K562 (cell line): Measurements from ENCODE around the gene CMTM5. TPM values are rescaled to one million over a fixed set of nuclear protein-coding genes. Genes with fewer than 3 reads are reported as not detected.

Experiments used
- ATAC-seq: fragments of 200-7000 bp; cut with Tn5 transposase; 3 replicates; pipeline ENCODE4 v1.9.1; 2020; ENCODE audit warnings: moderate library complexity
- BruUV-seq: library from RNA; stranded (reverse); fragments of 400-500 nt; replicated peaks from 2 replicates; lab custom pipeline; 2021; lab: Mats Ljungman, UMichigan
- CTCF ChIA-PET: fragments of 300-600 bp; formaldehyde crosslinking; extraction: SDS; loops from one replicate; lab custom pipeline; 2021; ENCODE audit warnings: low intra/inter-chr PET ratio; lab: Yijun Ruan, JAX
- POLR2A ChIA-PET: fragments of 300-600, 350-650 bp; sonication (Branson Sonifier 250); formaldehyde crosslinking; extraction: SDS; loops from one replicate; lab custom pipeline; 2021; ENCODE audit warnings: antibody characterized with exemption, inconsistent platforms; lab: Yijun Ruan, JAX
- DNase-seq, 4 experiments: peaks; one replicate each; pipeline versions ENCODE4 v3.0.0 to v3.0.0-alpha.2; 2011 to 2018; ENCODE audit warnings: low spot score in 3 of 4, mixed read lengths in 3 of 4; ENCODE audit errors: extremely low read depth in 1 of 4
- FAIRE-seq: peaks from 2 replicates; lab custom pipeline; 2011; peaks lifted over from hg19 to GRCh38; lab: Jason Lieb, UNC
- H2AFZ ChIP-seq: 2 replicates; pipeline ENCODE4 v1.6.0; 2011; ENCODE audit warnings: low read depth, low read length, control low read depth, inconsistent platforms
- H3K27ac ChIP-seq: fragments of 200-600 bp; 3 replicates; pipeline ENCODE4 v1.8.0; 2011; ENCODE audit warnings: low read depth, mild to moderate bottlenecking, control low read depth, inconsistent platforms, low read length, moderate library complexity, mixed read lengths; ENCODE audit errors: extremely low read depth
- H3K27me3 ChIP-seq, 2 experiments: fragments of 300-600 bp in 1 of 2; 2 replicates in 1 of 2; 3 replicates in 1 of 2; pipeline versions ENCODE4 v1.6.0 to v1.8.0; 2011; ENCODE audit warnings: inconsistent platforms in 2 of 2, low read length in 2 of 2, mild to moderate bottlenecking in 1 of 2, mixed read lengths in 1 of 2, moderate library complexity in 1 of 2; ENCODE audit not compliant: control insufficient read depth in 2 of 2, insufficient read depth in 2 of 2
- H3K36me3 ChIP-seq: fragments of 300-600 bp; 3 replicates; pipeline ENCODE4 v1.8.0; 2011; ENCODE audit warnings: mild to moderate bottlenecking, low read length, inconsistent platforms; ENCODE audit not compliant: control insufficient read depth, insufficient read depth
- H3K4me1 ChIP-seq, 2 experiments: fragments of 200-600 bp in 1 of 2; replicated peaks in 1 of 2; 2 replicates in 1 of 2; 3 replicates in 1 of 2; pipeline versions ENCODE4 v1.5.1 to v1.8.0; 2011; ENCODE audit warnings: inconsistent platforms in 2 of 2, low read length in 2 of 2, mild to moderate bottlenecking in 1 of 2, mixed read lengths in 1 of 2, moderate library complexity in 1 of 2; ENCODE audit not compliant: control insufficient read depth in 2 of 2, insufficient read depth in 2 of 2
- H3K4me2 ChIP-seq: 2 replicates; pipeline ENCODE4 v1.6.1; 2011; ENCODE audit warnings: low read length, control low read depth, inconsistent platforms, mixed read lengths; ENCODE audit not compliant: insufficient read depth
- H3K4me3 ChIP-seq: fragments of 200-600 bp; sonication (generic), shearing (Covaris generic); 2 replicates; pipeline ENCODE4 v1.5.1; 2016; ENCODE audit warnings: control low read depth, inconsistent platforms
- H3K79me2 ChIP-seq: fragments of 200-600 bp; 3 replicates; pipeline ENCODE4 v1.8.0; 2011; ENCODE audit warnings: low read length, inconsistent platforms; ENCODE audit not compliant: control insufficient read depth, insufficient read depth
- H3K9ac ChIP-seq, 2 experiments: 2 replicates each; pipeline versions ENCODE4 v1.6.0 to v1.6.1; 2011; ENCODE audit warnings: low read depth in 2 of 2, low read length in 2 of 2, control low read depth in 1 of 2, inconsistent platforms in 1 of 2, mild to moderate bottlenecking in 1 of 2, mixed read lengths in 1 of 2; ENCODE audit not compliant: insufficient read depth in 1 of 2
- H3K9me1 ChIP-seq: one replicate; pipeline ENCODE4 v1.6.0; 2011; ENCODE audit warnings: inconsistent platforms, mild to moderate bottlenecking, low read length, moderate library complexity; ENCODE audit not compliant: control insufficient read depth, insufficient read depth
- H3K9me3 ChIP-seq: replicated peaks from 2 replicates; pipeline ENCODE4 v1.5.1; 2011; ENCODE audit warnings: low read depth, low read length, inconsistent platforms; ENCODE audit not compliant: control insufficient read depth, insufficient read depth
- H4K20me1 ChIP-seq: replicated peaks from 2 replicates; pipeline ENCODE4 v1.6.1; 2011; ENCODE audit warnings: low read length, inconsistent platforms, mixed read lengths; ENCODE audit not compliant: control insufficient read depth, insufficient read depth
- DIDO1 ChIP-seq: fragments of 450-650 bp; IDR thresholded peaks from 2 replicates; pipeline ENCODE4 v1.6.1; 2016; ENCODE audit warnings: low read depth, missing biosample characterization, missing genetic modification characterization
- ETV5 ChIP-seq: sonication (generic); formaldehyde crosslinking; IDR thresholded peaks from 2 replicates; pipeline ENCODE4 v1.4.0; 2020; ENCODE audit warnings: low read depth, mild to moderate bottlenecking, missing genetic modification reagents
- HNRNPLL ChIP-seq: fragments of 200-400 bp; formaldehyde crosslinking; IDR thresholded peaks from 2 replicates; pipeline ENCODE4 v1.6.1; 2017; ENCODE audit warnings: low read length, low read depth, mild to moderate bottlenecking; ENCODE audit not compliant: poor library complexity, severe bottlenecking
- NFIX ChIP-seq: fragments of 250-450 bp; sonication (Bioruptor Pico); IDR thresholded peaks from 2 replicates; pipeline ENCODE4 v1.4.0; 2020; ENCODE audit warnings: low read depth, mild to moderate bottlenecking, moderate library complexity
- NR2C1 ChIP-seq, 2 experiments: fragments of 450-650 bp; IDR thresholded peaks; 2 replicates each; pipeline ENCODE4 v1.6.1; 2017; ENCODE audit warnings: mild to moderate bottlenecking in 2 of 2, antibody characterized with exemption in 1 of 2, inconsistent platforms in 1 of 2, missing compliant biosample characterization in 1 of 2, missing genetic modification characterization in 1 of 2
- POLR2G ChIP-seq: fragments of 200-400 bp; formaldehyde crosslinking; IDR thresholded peaks from 2 replicates; pipeline ENCODE4 v1.6.1; 2017; ENCODE audit warnings: low read depth, mild to moderate bottlenecking, antibody characterized with exemption, low read length, moderate library complexity
- SETDB1 ChIP-seq: IDR thresholded peaks from one replicate; pipeline ENCODE4 v1.6.1; 2012; ENCODE audit warnings: low read length, control low read depth, inconsistent platforms
- SIRT6 ChIP-seq: IDR thresholded peaks from one replicate; pipeline ENCODE4 v1.6.1; 2012; ENCODE audit warnings: low read depth, mild to moderate bottlenecking, control low read depth, inconsistent platforms, low read length, moderate library complexity
- YBX1 ChIP-seq: fragments of 450-650 bp; IDR thresholded peaks from 2 replicates; pipeline ENCODE4 v1.7.1; 2016; ENCODE audit warnings: mild to moderate bottlenecking
- ZNF696 ChIP-seq: fragments of 250-450 bp; sonication (Bioruptor Pico); conservative IDR thresholded peaks from 2 replicates; pipeline ENCODE4 v1.4.0; 2020; ENCODE audit warnings: mild to moderate bottlenecking, moderate library complexity
- ZNF766 ChIP-seq: fragments of 200-800 bp; sonication (Bioruptor generic); conservative IDR thresholded peaks from 2 replicates; pipeline ENCODE4 v1.6.1; 2016; ENCODE audit warnings: missing genetic modification characterization, missing compliant biosample characterization
- ZNF785 ChIP-seq: fragments of 250-450 bp; sonication (Bioruptor Pico); IDR thresholded peaks from 2 replicates; pipeline ENCODE4 v1.4.0; 2020; ENCODE audit warnings: mild to moderate bottlenecking
- ZZZ3 ChIP-seq: fragments of 450-650 bp; IDR thresholded peaks from 2 replicates; pipeline ENCODE4 v1.6.1; 2016; ENCODE audit warnings: antibody characterized with exemption, mild to moderate bottlenecking, moderate library complexity
- WGBS: fragments of 100-300 bp; shearing (Covaris generic); methylation state at CpG from one replicate; pipeline ENCODE4 v1.1.6; 2016; ENCODE audit warnings: low coverage, mixed read lengths; ENCODE audit not compliant: insufficient coverage; ENCODE audit errors: missing lambda C conversion rate; 5-methylcytosine and 5-hydroxymethylcytosine counted together
- in situ Hi-C: fragments of 300-500 bp; cut with MboI; formaldehyde crosslinking; loops from 4 replicates; pipeline ENCODE4 v1.15.0; 2018; ENCODE audit warnings: inconsistent platforms, mixed read lengths
- intact Hi-C: fragments of 100-400 bp; cut with micrococcal nuclease; formaldehyde crosslinking; loops from 2 replicates; pipeline ENCODE4 v1.14.2; 2022
- polyA plus RNA-seq, 8 experiments: library from polyadenylated mRNA; depleted of rRNA in 4 of 8; stranded (reverse) in 5 of 8; unstranded in 3 of 8; fragments of >200 nt; fragmentation: Nextera tagmentation in 2 of 8; fragmentation: Illumina TruSeq in 1 of 8; extraction: Ambion mirVana in 2 of 8; extraction: Trizol in 1 of 8; gene quantifications; 2 replicates each; pipeline versions ENCODE4 v1.2.1 to v1.2.3, GENCODE V29; 2011 to 2014; ENCODE audit warnings: inconsistent platforms in 1 of 8, missing spikeins in 1 of 8
- total RNA-seq, 7 experiments: library from RNA; depleted of rRNA in 6 of 7; stranded (reverse); fragments of >200 nt in 6 of 7; fragmentation: Illumina TruSeq in 2 of 7; extraction: Trizol in 2 of 7; gene quantifications; 2 replicates each; pipeline versions ENCODE4 v1.2.1 to v1.2.3, GENCODE V29; 2011 to 2021; ENCODE audit warnings: low replicate concordance in 1 of 7
- TF ChIP-seq, protein P1 (sequence below): sonication (generic); formaldehyde crosslinking; IDR thresholded peaks from 2 replicates; pipeline ENCODE4 v1.8.1; 2022; ENCODE audit warnings: missing genetic modification reagents
- TF ChIP-seq, protein P2 (sequence below): sonication (generic); formaldehyde crosslinking; IDR thresholded peaks from 2 replicates; pipeline ENCODE4 v1.9.0; 2022; ENCODE audit warnings: mild to moderate bottlenecking, missing genetic modification reagents
- TF ChIP-seq, protein P3 (sequence below), 2 experiments: fragments of 450-650 bp; IDR thresholded peaks; 2 replicates each; pipeline ENCODE4 v1.6.1; 2016

The CMTM5 gene
- total and polyA plus RNA-seq, 9 of the 15 experiments (the other 6 are each of a cell fraction or from before 2014, with no cell fraction given): 0.21 TPM; not detected in 8

DNA sequence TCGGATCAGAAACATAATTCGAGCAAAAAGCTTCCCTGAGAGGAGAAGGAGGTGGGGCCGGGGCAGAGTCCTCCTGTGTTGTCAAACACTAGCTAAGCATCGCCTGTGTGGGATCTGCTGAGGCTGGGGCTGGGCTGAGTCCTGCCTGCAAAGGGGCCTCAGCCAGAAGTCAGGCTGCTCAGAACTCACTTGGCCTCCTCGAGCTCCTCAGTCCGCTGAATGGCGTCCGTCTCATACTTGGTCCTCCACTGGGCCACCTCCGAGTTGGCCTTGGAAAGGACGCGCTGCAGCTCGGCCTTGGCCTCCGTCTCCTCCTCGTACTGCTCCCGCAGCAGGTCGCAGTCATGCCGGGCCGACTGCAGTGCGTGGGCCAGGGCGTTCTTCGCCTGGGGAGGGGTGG lies 41.2 kb downstream of the CMTM5 start:
- Histone ChIP-seq H3K36me3 (no peaks in the 10 kb centered on the region), H3K9me3 (no peaks in the 10 kb centered on the region), H3K9me1 (no peaks in the 10 kb centered on the region), H3K4me1 (no peaks in the 10 kb centered on the region; a peak in 1 of 5 replicates), H4K20me1 (no peaks in the 10 kb centered on the region), H3K4me3 (no peak overlapping the region), H3K4me2 (no peak overlapping the region), H3K27ac (no peak overlapping the region), H3K79me2 (no peaks in the 10 kb centered on the region), H3K27me3 (peaks cover 21 to 67% of the 10 kb centered on the region in 2 experiments; a peak in 4 of 5 replicates), H2AFZ (no peak overlapping the region), H3K9ac (no peak overlapping the region)
- ChIA-PET CTCF (no interaction called here), POLR2A (no interaction called here)
- intact Hi-C loops: no loop called here
- BruUV-seq: no TSS peak
- WGBS: 2% methylated on average over 7 of the region's 21 CpGs
- no peak for ATAC-seq
- no peak for DNase-seq
- in situ Hi-C loops: no loop called here
- FAIRE-seq: no peak
- TF ChIP-seq HNRNPLL (no peak), NR2C1 (IDR thresholded peaks at IDR 0.05) (no peak), NR2C1 (tag; IDR thresholded peaks at IDR 0.05) (no peak), ZNF785 (CRISPR knock-in tag) (no peak), NFIX (CRISPR knock-in tag) (no peak), SETDB1 (no peak), ZZZ3 (no peak), YBX1 (no peak), ETV5 (CRISPR knock-in tag) (no peak), POLR2G (no peak), ZNF766 (CRISPR knock-in tag) (no peak), SIRT6 (no peak), DIDO1 (no peak), ZNF696 (CRISPR knock-in tag) (no peak)
- TF ChIP-seq, protein P1, sequence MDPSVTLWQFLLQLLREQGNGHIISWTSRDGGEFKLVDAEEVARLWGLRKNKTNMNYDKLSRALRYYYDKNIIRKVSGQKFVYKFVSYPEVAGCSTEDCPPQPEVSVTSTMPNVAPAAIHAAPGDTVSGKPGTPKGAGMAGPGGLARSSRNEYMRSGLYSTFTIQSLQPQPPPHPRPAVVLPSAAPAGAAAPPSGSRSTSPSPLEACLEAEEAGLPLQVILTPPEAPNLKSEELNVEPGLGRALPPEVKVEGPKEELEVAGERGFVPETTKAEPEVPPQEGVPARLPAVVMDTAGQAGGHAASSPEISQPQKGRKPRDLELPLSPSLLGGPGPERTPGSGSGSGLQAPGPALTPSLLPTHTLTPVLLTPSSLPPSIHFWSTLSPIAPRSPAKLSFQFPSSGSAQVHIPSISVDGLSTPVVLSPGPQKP: no peak
- TF ChIP-seq, protein P2, sequence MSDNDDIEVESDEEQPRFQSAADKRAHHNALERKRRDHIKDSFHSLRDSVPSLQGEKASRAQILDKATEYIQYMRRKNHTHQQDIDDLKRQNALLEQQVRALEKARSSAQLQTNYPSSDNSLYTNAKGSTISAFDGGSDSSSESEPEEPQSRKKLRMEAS (CRISPR knock-in tag): no peak
- TF ChIP-seq, protein P3, sequence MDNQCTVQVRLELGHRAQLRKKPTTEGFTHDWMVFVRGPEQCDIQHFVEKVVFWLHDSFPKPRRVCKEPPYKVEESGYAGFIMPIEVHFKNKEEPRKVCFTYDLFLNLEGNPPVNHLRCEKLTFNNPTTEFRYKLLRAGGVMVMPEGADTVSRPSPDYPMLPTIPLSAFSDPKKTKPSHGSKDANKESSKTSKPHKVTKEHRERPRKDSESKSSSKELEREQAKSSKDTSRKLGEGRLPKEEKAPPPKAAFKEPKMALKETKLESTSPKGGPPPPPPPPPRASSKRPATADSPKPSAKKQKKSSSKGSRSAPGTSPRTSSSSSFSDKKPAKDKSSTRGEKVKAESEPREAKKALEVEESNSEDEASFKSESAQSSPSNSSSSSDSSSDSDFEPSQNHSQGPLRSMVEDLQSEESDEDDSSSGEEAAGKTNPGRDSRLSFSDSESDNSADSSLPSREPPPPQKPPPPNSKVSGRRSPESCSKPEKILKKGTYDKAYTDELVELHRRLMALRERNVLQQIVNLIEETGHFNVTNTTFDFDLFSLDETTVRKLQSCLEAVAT (IDR thresholded peaks at IDR 0.05): no peak
